Medulla oblongata (tissue), 1 donor: ENCODE measurements around the gene ADAMTS2.

Source experiments
- DNase-seq: peaks from one replicate; pipeline ENCODE4 v3.0.0-alpha.2; 2015; ENCODE audit errors: extremely low spot score

The ADAMTS2 gene

GRCh38 chr5:179161901-179162300, 183.4 kb downstream of the ADAMTS2 start:
- DNase-seq: no peak

DNA sequence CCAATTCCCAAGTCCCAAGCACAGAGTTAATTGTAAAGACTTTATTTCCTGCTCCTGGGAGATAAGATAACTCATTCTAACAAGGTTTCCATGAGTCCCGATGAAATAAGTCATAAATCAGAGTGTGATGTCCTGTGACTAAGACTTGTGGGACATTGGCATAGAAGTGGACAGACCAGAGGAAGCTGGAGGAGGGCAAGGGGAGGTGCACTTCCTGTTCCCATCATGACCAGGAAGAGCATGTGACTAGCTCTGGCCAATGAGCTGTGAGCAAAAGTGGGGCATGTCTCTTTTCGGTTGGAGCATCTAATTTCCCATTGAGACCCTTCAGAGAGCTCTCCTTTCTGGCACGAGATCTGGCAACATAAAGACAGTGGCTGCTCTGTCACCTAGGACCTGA, 184.7 kb downstream of the ADAMTS2 start:
- no peak for DNase-seq

- no peak for DNase-seq
Measured at GRCh38 chr5:179158556-179158955, 186.7 kb downstream of the ADAMTS2 start.

GRCh38 chr5:179154991-179155955, 190.0 kb downstream of the ADAMTS2 start:
- no peak for DNase-seq

- no peak for DNase-seq
Measured at GRCh38 chr5:179154346-179154990, 190.8 kb downstream of the ADAMTS2 start.

GRCh38 chr5:179153921-179154345, 191.3 kb downstream of the ADAMTS2 start:
- no peak for DNase-seq

DNA sequence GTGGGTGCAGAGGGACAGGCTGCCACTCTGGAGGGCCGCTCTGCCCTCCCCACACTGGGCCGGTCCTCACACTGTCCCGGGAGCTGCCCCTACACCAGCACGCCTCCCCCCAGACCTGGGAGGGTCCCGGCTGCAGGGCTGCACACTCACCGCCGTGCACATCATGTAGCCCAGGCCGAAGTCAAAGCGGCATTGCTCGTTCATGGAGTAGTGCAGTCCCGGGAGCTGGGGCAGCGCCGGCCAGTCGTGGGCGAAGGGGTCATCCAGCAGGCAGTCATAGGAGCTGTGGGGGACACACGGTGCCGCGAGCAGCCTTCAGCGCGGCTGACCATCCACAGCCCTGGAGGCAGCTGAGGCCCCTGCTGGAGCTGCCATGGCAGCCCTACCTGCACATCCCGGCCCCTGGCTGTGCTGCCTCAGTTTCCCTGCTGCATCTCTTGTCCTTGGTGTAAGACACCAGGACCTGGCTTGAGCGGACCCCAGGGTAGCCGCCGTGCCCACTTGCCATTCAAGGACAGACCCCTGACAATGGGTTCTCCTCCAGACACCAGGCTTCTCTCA, 191.8 kb downstream of the ADAMTS2 start:
- no peak for DNase-seq

DNA sequence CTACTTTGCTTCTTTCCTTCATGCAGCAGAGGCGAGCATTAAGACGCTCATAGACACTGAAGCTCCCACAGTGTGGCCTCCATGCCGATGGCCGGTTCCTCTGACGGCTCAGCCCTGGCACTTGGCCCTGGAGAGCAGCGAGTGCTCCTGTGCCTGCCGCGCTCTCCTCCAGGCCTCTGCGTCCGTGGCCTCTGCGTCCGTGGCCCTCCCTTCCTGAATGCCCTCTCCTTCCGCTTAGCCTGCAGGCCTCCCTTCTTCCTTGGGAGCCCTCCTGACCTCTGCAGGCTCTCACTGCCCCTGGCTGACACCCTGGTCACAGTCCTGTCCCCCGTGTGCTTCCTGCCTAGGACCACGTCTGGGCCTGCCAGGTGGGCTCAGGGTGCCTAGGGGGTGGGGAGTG, 192.3 kb downstream of the ADAMTS2 start:
- DNase-seq: no peak

DNA sequence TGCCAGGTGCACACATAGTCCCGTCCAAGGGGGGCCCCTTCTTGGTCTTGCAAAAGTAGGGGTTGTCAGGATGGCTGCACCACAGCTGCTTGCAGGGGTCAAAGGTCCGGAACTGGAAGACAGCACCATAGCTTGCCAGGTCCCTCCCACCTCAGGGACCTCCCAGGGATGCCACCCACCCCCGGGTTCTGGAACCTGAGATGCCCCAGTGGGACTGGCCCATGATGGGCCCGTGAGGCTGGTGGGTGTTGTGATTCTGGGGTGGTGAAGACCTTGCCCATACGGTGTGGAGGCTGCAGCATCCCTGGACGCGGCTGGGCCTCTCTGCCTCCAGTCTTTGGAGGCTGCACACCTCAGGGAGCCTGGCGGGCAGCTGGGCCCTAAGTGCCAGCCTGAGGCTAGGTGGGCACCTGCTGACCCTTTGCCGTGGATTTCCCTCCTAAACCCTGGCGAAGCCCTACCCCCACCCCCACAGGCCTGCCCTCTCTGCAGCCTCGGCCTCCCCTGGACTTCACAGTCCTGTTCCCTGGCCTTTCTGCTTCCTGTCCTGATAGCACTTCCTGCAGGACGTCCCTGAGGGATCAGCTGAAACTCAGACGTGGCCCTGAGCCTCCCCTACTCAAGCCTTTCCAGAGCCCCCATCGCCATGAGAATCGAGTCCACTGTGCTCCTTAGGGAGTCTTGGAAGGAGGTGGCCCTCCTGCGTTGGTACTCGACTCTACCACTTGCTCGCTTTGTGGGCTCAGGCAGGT, 192.9 kb downstream of the ADAMTS2 start:
- no peak for DNase-seq

DNA sequence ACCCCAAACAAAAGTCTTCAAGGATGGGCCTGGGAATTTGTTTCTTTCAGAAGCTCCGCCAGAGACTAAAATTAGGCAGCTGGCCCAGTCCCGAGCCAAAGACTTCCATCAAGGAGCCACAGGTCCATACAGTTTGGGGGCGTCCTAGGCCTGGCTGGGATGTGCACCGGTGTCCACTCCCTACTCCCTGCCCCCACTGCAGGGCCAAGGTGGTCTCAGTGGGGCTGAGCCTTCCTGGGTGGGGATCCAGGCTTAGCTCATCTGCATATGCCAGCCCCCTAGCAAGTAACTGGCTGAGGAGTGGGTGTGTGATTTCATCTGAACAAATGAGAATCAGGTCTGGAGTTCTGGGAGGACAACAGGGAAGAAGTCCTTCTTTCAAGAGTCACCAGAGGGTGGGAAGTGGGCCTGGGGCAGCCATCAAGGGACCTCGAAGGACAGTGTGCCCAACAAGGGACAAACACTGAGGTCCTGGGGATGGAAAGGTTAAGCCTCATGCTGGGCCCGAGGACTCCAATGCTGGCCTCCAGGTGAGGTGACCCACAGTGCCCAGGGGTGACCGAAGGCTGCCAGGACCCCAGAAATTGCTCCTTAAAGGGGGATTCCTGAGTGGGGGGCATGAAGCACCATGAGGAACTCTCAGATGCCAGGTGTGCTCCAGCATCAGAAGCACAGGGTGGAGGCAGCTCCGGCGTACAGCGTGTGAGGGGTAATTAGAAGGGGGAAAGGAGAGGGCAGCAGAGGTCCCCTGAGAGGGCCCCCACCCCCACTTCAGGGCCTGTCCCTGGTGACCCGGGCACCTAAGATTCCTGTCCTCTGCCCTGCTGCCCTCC, 193.8 kb downstream of the ADAMTS2 start:
- no peak for DNase-seq

DNA sequence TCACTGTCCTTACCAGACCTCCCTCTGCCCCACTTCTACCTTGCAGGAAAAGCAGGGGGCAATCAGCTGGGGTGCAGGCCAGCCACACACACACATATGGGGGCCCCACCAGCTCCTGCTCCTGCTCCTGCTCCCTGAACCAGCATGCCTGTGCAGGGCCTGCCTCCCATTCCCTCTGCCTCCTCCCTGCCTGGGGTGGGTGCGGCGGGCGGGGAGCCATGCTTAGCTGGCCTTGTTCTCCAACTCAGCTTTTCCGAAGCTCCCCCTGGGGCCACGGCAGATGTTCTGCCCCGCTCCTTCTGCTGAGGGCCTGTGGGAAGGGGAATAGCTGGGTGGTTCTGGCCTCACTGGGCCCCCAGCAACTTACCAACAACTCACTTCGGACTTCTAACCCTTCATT, 195.2 kb downstream of the ADAMTS2 start:
- DNase-seq: no peak

- DNase-seq: no peak
Measured at GRCh38 chr5:179149278-179149677, 196.0 kb downstream of the ADAMTS2 start.

DNA sequence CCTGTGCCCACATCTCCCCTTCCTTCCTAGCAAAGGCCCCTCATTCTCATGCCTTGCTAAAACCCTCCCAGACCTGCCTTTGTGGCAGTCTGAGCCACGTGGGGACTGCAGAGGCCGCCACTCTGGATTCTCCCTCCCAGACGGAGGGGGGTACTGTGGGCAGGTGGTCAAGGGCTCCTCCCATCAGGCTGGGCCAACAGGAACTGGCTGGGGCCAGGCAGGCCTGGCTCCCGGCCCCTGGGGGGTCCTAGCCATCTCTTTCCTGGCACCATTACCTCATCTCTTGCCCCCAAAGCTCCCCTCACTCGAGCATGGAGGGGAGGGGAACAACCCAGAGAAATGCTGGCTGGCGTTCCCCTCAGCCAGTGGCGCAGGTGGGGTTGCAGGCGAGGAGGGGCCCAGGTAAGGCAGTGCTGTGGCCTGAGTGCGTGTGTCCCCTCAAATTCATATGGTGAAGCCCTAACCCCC, 196.5 kb downstream of the ADAMTS2 start:
- no peak for DNase-seq

- no peak for DNase-seq
Measured at GRCh38 chr5:179147991-179148702, 197.1 kb downstream of the ADAMTS2 start.

DNA sequence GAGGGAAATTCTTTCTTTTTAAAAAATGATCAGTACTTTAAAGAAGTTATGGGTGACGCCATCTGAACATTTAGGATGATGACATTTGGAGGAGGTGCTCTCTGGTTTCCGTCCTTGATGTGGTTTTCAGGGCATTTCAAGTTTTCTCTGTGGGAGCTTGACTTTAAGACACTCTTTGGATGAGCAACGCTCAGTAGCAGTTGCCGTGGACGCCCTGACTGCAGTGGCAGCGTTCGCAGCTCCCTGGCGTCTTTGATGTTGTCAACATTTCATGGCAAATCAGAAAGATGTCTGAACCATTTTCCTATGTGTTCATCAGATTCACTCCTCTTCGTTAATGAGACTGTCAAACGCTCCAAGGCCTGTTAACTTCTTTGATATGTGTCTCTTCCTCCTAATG, 199.0 kb downstream of the ADAMTS2 start:
- DNase-seq: no peak

- DNase-seq: no peak
Measured at GRCh38 chr5:179143446-179143845, 201.8 kb downstream of the ADAMTS2 start.

DNA sequence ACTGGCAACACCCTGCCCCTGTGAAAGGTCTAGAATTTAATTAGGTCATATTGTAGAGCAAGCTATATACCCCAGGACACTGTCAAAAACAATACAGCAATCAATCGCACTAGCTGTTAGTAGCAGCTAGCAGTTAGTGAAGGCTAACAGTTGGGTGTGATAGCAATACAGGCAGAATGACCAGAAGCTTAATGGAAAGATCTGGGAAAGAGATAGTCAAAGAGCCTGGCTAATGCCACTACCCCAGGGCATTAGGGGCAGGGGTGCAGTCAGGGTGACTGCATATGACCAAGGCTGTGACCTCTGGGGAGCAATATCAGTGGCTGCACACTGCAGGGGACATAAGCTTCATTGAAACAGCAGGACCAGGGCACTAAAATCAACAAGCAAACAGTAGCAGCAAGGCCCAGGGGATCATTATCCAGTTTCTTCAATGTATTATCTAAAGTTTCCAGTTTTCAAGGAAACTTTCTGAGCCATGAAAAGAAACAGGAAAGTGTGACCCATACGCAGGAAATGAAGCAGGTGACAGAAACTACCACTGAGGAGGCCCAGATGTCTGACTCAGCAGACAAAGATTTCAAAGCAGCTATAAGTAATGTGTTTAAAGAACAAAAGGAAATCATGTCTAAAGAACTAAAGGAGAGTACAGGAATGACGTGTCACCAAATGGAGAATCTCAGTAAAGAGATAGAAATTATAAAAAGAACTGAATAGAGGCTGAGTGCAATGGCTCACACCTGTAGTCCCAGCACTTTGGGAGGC, 202.6 kb downstream of the ADAMTS2 start:
- no peak for DNase-seq

GRCh38 chr5:179141867-179142266, 203.4 kb downstream of the ADAMTS2 start:
- DNase-seq: no peak

DNA sequence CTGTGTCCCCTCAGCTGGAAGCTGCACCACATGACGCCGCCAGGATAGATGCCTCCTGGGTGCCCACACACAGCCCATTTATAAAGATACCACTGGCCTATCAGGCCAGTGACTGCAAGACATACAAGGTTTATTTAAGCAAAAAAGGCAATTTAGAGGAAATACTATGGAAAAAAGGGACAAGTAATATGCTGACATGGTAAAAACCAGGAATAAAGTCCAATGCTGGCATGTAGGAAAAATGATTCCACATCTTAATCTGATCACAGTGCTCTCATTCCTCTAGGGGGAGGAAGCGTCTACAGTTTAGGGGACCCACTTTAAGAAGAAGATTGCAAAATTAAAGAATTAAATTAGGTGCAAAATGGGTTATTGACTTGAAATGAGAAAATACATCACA, 205.0 kb downstream of the ADAMTS2 start:
- no peak for DNase-seq

DNA sequence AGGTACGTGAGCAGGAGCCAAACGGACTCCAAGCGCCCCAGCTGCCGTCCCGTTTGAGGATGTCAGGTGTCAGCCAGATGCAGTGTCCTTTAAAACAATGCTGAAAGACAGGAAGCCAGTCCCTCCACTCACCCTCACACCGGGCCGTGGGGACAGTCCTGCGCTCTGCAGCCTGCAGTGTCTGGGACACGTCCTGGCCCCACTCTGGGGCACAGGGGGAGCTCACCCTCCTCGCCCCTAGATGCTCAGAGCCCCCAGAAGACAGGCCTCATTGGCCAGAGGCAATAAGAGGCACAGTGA, 205.4 kb downstream of the ADAMTS2 start:
- DNase-seq: no peak
